C4-2B (cell line): ENCODE results near the gene BCORL1.

Experiments used
- H3K27ac ChIP-seq: fragments of 450-650 bp; 2 replicates; pipeline ENCODE4 v1.5.1; 2017
- CTCF ChIP-seq: fragments of 450-650 bp; conservative IDR thresholded peaks from 2 replicates; pipeline ENCODE4 v1.5.1; 2017; ENCODE audit warnings: mild to moderate bottlenecking
- ZFX ChIP-seq: fragments of 450-650 bp; IDR thresholded peaks from 2 replicates; pipeline ENCODE4 v1.6.1; 2017

The BCORL1 gene

GRCh38 chrX:130082244-130083106 is 100.0 kb downstream of the BCORL1 start:
- TF ChIP-seq CTCF = no peak
- TF ChIP-seq ZFX = no peak
- H3K27ac ChIP-seq = no peak overlapping the region

GRCh38 chrX:130083107-130083490 is 100.7 kb downstream of the BCORL1 start:
- H3K27ac ChIP-seq = no peak overlapping the region
- TF ChIP-seq CTCF = no peak
- no peak for TF ChIP-seq ZFX

- H3K27ac ChIP-seq = no peak overlapping the region
- TF ChIP-seq ZFX (no peak), CTCF (no peak)
Observed at GRCh38 chrX:130083656-130084382, 101.4 kb downstream of the BCORL1 start.

- no peak overlapping the region for H3K27ac ChIP-seq
- no peak for TF ChIP-seq ZFX
- no peak for TF ChIP-seq CTCF
Observed at GRCh38 chrX:130084631-130085237, 102.3 kb downstream of the BCORL1 start.

- no peak overlapping the region for H3K27ac ChIP-seq
- no peak for TF ChIP-seq CTCF
- no peak for TF ChIP-seq ZFX
Observed at GRCh38 chrX:130085551-130086446, 103.4 kb downstream of the BCORL1 start.

GRCh38 chrX:130086447-130087206 is 104.2 kb downstream of the BCORL1 start:
- TF ChIP-seq CTCF (no peak), ZFX (no peak)
- H3K27ac ChIP-seq = no peak overlapping the region
